Ectodermal cell (in vitro differentiated cells): ENCODE measurements around the gene IFIT1B.

ENCODE experiments used
- H3K27ac ChIP-seq: 2 replicates; pipeline ENCODE4 v1.7.0; 2013; ENCODE audit warnings: mild to moderate bottlenecking, low read depth, low read length; ENCODE audit not compliant: insufficient read depth, poor library complexity, severe bottlenecking
- H3K27me3 ChIP-seq: 2 replicates; pipeline ENCODE4 v1.7.0; 2013; ENCODE audit warnings: mild to moderate bottlenecking, low read length; ENCODE audit not compliant: insufficient read depth, control insufficient read depth, poor library complexity, severe bottlenecking
- H3K36me3 ChIP-seq: one replicate; pipeline ENCODE4 v1.7.0; 2013; ENCODE audit warnings: low read length; ENCODE audit not compliant: control insufficient read depth, insufficient read depth
- H3K4me1 ChIP-seq: one replicate; pipeline ENCODE4 v1.7.0; 2013; ENCODE audit warnings: low read length; ENCODE audit not compliant: control insufficient read depth, insufficient read depth
- H3K4me3 ChIP-seq: 2 replicates; pipeline ENCODE4 v1.7.0; 2013; ENCODE audit warnings: low read depth, low read length, control low read depth; ENCODE audit not compliant: insufficient read depth
- H3K9me3 ChIP-seq: 2 replicates; pipeline ENCODE4 v1.7.0; 2013; ENCODE audit warnings: mild to moderate bottlenecking, low read length, moderate library complexity; ENCODE audit not compliant: control insufficient read depth
- WGBS, 2 experiments: methylation state at CpG; one replicate each; pipeline ENCODE4 v1.1.7; 2013; ENCODE audit warnings: missing lambda C conversion rate in 2 of 2; 5-methylcytosine and 5-hydroxymethylcytosine counted together

The IFIT1B gene

GRCh38 chr10:89338713-89339112 is 39.1 kb upstream of the IFIT1B start:
- H3K36me3 ChIP-seq = no peaks in the 10 kb centered on the region
- no peaks in the 10 kb centered on the region for H3K9me3 ChIP-seq
- no peak overlapping the region for H3K27ac ChIP-seq
- no peak overlapping the region for H3K4me3 ChIP-seq
- peaks cover 14% of the 10 kb centered on the region for H3K4me1 ChIP-seq
- 94 to 96% methylated on average over 3 of the region's 3 CpGs for WGBS, 2 experiments
- no peaks in the 10 kb centered on the region for H3K27me3 ChIP-seq

- Histone ChIP-seq H3K4me3 (no peak overlapping the region), H3K27me3 (no peaks in the 10 kb centered on the region), H3K36me3 (no peaks in the 10 kb centered on the region), H3K4me1 (peaks cover 13% of the 10 kb centered on the region), H3K9me3 (no peaks in the 10 kb centered on the region), H3K27ac (no peak overlapping the region)
- 89 to 94% methylated on average over 4 of the region's 4 CpGs for WGBS, 2 experiments
These were observed 38.0 kb upstream of the IFIT1B start for GRCh38 chr10:89339875-89340274.

DNA sequence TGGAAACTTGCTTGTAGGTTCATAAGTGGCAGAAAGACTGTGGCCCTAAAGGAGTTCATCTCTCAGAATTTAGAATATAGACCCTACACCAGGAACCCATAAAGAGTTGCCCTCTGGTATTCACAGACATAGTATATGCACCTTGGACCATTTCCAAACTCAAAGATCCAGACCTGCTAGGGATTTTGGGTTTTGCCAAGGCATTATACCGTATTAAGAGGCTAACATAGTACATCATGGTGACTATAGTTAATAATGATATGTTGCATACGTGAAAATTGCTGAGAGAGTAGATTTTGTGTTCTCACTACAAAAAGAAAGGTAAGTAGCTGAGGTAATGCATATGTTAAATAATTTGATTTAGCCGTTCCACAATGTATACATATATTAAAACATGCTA is 36.2 kb upstream of the IFIT1B start:
- 94 to 98% methylated on average over 2 of the region's 3 CpGs for WGBS, 2 experiments
- no peaks in the 10 kb centered on the region for H3K27me3 ChIP-seq
- peaks cover 21% of the 10 kb centered on the region for H3K4me1 ChIP-seq
- no peak overlapping the region for H3K27ac ChIP-seq
- no peaks in the 10 kb centered on the region for H3K36me3 ChIP-seq
- no peaks in the 10 kb centered on the region for H3K9me3 ChIP-seq
- no peak overlapping the region for H3K4me3 ChIP-seq

DNA sequence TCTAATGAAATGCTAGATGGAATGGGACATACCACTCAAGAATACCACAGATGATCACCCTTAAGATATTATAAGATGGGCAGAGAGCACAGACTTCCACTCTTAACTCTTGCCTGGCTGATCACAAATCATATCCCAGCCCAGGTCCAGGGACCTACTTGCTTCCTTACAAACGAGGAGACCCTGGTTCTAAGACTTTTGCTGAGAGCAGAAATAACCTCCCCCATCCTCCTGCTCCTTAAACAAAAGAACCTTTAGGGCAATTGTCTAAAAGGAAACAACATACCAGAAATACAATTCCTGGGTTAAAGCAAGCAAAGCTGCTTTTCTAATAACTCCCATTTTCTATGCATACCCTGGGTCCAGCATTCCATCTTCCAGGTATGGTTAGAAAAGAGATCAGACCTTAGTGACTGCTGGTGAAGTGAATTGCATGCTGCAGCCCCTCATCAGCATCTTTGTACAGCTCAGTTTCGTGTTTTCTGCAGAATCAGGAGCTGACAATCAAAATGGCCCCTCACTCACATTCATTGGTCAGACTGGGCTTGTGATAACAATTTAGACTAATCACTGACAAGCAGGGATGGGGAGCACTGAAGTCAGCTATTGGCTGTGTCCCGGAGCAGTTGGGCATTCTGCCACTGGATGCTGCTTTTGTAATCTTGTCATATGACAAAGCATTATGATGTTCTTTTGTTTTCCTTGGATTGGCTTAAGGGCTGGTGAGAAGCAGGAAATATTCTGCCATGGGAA is 35.5 kb upstream of the IFIT1B start:
- peaks cover 28% of the 10 kb centered on the region for H3K4me1 ChIP-seq
- 83 to 86% methylated on average over 3 of the region's 3 CpGs for WGBS, 2 experiments
- H3K4me3 ChIP-seq = no peak overlapping the region
- H3K36me3 ChIP-seq = no peaks in the 10 kb centered on the region
- H3K9me3 ChIP-seq = no peaks in the 10 kb centered on the region
- H3K27ac ChIP-seq = no peak overlapping the region
- no peaks in the 10 kb centered on the region for H3K27me3 ChIP-seq

DNA sequence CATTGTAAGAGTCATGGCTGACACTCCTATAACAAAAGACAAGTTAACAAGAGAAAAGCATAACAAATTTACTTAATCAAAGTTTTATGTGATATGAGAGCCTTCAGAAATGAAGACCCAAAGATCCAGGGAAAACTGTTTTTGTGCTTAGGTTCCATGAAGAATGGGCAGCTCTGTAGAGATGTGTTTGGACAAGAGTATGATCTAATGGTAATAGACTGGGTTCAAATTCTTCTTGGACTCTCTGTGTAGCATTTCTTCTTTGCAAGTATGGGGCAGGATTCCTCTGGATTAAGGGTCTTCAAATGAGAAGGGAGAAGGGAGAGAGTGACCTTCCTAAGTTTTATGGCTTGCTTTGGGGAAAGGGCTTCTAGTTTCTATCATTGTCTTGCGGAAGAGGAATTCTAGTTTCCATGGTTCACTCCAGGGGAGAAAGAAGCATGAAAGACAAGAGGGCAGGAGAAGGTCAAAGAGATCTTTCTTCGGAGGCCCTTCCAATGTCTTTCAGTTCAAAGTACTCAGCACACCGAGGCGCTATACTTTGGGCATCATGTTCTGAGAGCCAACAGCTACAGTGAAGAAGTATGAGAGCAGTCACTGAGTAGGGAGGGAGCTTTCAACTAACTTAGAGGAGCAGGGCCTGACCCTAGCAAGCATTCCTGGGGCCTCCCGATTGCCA is 34.6 kb upstream of the IFIT1B start:
- no peak overlapping the region for H3K27ac ChIP-seq
- no peaks in the 10 kb centered on the region for H3K36me3 ChIP-seq
- H3K9me3 ChIP-seq = no peaks in the 10 kb centered on the region
- H3K4me1 ChIP-seq = peaks cover 31% of the 10 kb centered on the region
- no peak overlapping the region for H3K4me3 ChIP-seq
- WGBS, 2 experiments = 69 to 72% methylated on average over 5 of the region's 5 CpGs
- no peaks in the 10 kb centered on the region for H3K27me3 ChIP-seq

DNA sequence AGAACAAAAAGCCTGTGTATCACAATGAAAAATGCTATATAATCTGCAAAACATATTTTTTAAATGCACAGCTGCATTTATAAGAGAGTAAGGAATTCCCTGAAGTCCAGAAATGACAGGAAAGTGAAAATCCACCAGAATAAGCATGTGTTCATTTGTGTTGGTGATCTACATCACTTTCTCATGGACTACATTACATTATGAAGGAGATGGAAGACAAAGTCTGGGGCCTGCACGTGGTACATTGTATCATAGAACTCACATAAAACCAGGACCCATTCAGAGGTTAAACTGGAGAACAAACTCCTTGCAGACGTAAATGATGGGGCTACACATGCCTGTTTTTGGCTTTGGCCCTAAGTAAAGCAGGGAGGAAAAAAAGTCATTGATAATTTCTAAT is 33.7 kb upstream of the IFIT1B start:
- WGBS, 2 experiments = 95 to 100% methylated on average over 1 to 2 of the region's 2 CpGs
- H3K4me3 ChIP-seq = no peak overlapping the region
- no peaks in the 10 kb centered on the region for H3K9me3 ChIP-seq
- H3K4me1 ChIP-seq = peaks cover 38% of the 10 kb centered on the region
- no peak overlapping the region for H3K27ac ChIP-seq
- H3K36me3 ChIP-seq = no peaks in the 10 kb centered on the region
- no peaks in the 10 kb centered on the region for H3K27me3 ChIP-seq

DNA sequence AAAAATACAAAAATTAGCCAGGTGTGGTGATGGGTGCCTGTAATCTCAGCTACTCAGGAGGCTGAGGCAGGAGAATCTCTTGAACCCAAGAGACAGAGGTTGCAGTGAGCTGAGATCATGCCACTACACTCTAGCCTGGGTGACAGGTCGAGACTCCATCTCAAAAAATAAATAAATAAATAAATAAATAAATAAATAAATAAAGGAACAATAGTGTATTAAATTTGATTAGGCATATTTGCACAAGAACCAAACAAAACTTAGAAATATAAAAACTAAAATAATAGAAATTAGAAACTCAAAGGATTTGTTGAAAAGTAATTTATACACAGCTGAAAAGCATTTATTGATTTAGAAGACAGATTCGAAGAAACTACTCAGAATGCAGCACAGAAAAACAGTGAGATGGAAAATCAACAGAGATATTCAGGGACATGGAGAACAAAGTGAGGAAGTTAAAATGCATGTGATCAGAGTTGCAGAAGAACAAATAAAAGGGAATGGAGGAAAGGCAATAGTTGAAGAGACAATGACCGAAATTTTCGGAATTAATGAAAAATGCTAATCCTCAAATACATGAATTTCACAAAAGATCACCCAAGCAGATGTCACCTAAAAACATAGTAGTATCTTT is 32.4 kb upstream of the IFIT1B start:
- Histone ChIP-seq H3K4me3 (no peak overlapping the region), H3K4me1 (peaks cover 38% of the 10 kb centered on the region), H3K27me3 (no peaks in the 10 kb centered on the region), H3K9me3 (no peaks in the 10 kb centered on the region), H3K27ac (no peak overlapping the region), H3K36me3 (no peaks in the 10 kb centered on the region)
- 95 to 98% methylated on average over 3 of the region's 4 CpGs for WGBS, 2 experiments

- no peak overlapping the region for H3K4me3 ChIP-seq
- no peaks in the 10 kb centered on the region for H3K27me3 ChIP-seq
- no peaks in the 10 kb centered on the region for H3K9me3 ChIP-seq
- 61 to 69% methylated on average over 4 of the region's 4 CpGs for WGBS, 2 experiments
- H3K4me1 ChIP-seq = peaks cover 38% of the 10 kb centered on the region
- H3K27ac ChIP-seq = no peak overlapping the region
- H3K36me3 ChIP-seq = no peaks in the 10 kb centered on the region
These were observed 31.2 kb upstream of the IFIT1B start for GRCh38 chr10:89346405-89347254.

GRCh38 chr10:89347701-89348457 is 30.0 kb upstream of the IFIT1B start:
- no peaks in the 10 kb centered on the region for H3K27me3 ChIP-seq
- no peak overlapping the region for H3K4me3 ChIP-seq
- H3K36me3 ChIP-seq = no peaks in the 10 kb centered on the region
- H3K4me1 ChIP-seq = peaks cover 30% of the 10 kb centered on the region
- 84 to 88% methylated on average over 7 of the region's 7 CpGs for WGBS, 2 experiments
- no peaks in the 10 kb centered on the region for H3K9me3 ChIP-seq
- no peak overlapping the region for H3K27ac ChIP-seq
